Stimulated activated CD8-positive, alpha-beta memory T cell treated with anti-CD3 and anti-CD28 coated beads, Interleukin-15, amount 100 ng/mL, for 48 hours (primary cell): Measurements from ENCODE around the gene PLAC9.
A peak's percentile ranks its signal among the peaks of the same experiment; 100 is the strongest.

Source experiments
- DNase-seq, 2 donors: peaks; one replicate each; pipeline ENCODE4 v3.0.0-alpha.2; 2020; ENCODE audit warnings: low read depth in 2 of 2

Gene PLAC9

GRCh38 chr10:80184291-80184690 is 51.8 kb downstream of the PLAC9 start:
- DNase-seq = no peak

- no peak for DNase-seq
These were observed 53.2 kb downstream of the PLAC9 start for GRCh38 chr10:80185578-80186299.

GRCh38 chr10:80186364-80187012 is 54.0 kb downstream of the PLAC9 start:
- DNase-seq = peak in 1 of 2 donors; percentile 61

DNA sequence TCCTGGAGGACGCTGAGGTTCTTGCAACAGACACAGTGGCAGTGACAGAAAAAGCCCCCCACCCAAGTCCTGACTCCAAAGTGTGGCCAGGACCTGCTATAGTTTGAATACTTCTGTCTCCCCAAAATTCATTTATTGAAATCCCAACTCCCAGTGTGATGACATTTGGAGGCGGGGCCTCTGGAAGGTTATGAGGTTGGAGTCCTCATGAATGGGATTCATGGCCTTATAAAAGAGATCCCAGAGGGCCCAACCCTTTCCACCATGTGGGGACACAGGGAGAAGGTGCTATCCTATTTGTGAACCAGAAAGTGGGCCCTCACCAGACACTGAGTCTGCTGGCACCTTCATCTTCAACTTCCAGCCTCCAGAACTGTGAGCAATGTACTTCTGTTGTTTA is 54.5 kb downstream of the PLAC9 start:
- DNase-seq = no peak

- peak; percentile 48 to 65 for DNase-seq
These were observed 55.2 kb downstream of the PLAC9 start for GRCh38 chr10:80187465-80188409.

GRCh38 chr10:80188713-80189112 is 56.2 kb downstream of the PLAC9 start:
- no peak for DNase-seq

GRCh38 chr10:80191589-80192270 is 59.2 kb downstream of the PLAC9 start:
- no peak for DNase-seq

- DNase-seq = no peak
These were observed 60.0 kb downstream of the PLAC9 start for GRCh38 chr10:80192553-80192952.

DNA sequence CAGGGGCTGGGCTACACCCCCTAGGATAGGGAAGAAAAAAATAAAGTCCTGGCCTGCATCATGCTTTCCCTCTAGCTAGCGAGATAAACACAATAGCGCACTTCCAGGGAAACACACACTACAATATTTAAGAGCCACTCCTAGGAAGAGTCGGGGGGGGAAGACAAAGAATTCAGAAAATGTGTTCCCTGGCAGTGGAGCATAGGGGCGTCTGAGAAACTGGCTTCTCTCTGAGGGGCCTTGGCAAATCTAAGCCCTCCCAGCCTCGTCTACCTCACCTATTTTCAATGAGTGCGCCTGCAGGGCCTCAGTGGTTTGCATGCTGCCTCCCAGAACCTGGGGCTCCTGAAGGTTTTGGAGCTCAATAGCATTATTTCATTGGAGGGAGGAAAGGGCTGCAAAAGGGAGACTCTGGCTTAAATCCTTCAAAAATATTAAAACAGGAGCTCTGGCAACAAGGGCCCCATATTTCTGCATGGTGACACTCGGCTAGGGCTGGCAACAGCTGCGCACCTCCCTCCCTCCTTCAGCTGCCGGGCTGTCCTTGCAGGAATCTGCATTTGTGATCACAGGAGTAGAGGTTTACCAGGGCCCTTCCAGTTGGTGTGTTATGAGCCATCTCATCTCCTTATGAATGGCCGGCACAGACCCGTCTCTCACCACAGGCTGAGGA is 62.0 kb downstream of the PLAC9 start:
- DNase-seq = no peak
